ENCODE data around the gene ITGB5.

The ITGB5 gene

DNA sequence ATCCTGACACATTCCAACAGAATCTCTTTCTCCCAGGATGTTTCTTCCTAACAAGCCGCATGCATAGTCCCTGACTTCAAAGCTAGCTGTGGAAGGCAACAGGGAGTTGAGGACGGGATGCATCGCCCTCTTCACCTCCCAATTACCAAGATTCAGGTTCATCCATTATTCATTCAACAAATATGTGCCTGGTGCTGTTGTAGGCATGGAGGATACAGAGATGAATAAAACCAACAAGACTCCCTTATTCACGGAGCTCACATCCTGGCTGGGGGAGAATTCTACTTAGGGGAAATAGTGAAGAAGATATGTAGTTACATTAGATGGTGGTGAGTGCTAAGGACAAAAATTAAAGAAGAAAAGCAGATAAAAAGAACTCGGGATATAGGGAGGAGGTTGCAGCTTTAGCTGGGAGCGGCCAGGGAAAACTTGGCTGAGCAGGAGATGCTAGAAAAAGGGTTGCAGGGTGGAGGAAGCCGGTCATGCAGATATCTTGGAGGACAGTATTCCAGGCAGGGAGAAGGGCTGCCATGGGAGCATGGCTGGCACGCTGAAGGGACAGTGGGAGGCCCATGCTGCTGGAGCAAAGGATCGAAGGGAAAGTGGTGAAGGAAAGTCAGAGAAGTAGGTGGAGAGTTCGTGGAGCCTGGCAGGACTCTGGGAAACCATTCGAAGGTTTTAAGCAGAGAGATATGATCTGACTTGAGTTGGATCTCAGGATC is 5.0 kb downstream of the ITGB5 start:
- no peak for TF ChIP-seq POLR2AphosphoS5 (IDR thresholded peaks at IDR 0.05; ENCODE audit: low read depth, low read length)
- TF ChIP-seq FOXP2 (optimal IDR thresholded peaks at IDR 0.05; ENCODE audit: borderline replicate concordance, extremely low read depth, extremely low read length, insufficient read depth) = no peak
- TF ChIP-seq TAF1 (IDR thresholded peaks at IDR 0.05; ENCODE audit: borderline replicate concordance, insufficient read depth, low read length) = no peak
- TF ChIP-seq SIN3A (IDR thresholded peaks at IDR 0.05; ENCODE audit: borderline replicate concordance, insufficient read depth, low read length) = no peak
- TF ChIP-seq, protein P1, sequence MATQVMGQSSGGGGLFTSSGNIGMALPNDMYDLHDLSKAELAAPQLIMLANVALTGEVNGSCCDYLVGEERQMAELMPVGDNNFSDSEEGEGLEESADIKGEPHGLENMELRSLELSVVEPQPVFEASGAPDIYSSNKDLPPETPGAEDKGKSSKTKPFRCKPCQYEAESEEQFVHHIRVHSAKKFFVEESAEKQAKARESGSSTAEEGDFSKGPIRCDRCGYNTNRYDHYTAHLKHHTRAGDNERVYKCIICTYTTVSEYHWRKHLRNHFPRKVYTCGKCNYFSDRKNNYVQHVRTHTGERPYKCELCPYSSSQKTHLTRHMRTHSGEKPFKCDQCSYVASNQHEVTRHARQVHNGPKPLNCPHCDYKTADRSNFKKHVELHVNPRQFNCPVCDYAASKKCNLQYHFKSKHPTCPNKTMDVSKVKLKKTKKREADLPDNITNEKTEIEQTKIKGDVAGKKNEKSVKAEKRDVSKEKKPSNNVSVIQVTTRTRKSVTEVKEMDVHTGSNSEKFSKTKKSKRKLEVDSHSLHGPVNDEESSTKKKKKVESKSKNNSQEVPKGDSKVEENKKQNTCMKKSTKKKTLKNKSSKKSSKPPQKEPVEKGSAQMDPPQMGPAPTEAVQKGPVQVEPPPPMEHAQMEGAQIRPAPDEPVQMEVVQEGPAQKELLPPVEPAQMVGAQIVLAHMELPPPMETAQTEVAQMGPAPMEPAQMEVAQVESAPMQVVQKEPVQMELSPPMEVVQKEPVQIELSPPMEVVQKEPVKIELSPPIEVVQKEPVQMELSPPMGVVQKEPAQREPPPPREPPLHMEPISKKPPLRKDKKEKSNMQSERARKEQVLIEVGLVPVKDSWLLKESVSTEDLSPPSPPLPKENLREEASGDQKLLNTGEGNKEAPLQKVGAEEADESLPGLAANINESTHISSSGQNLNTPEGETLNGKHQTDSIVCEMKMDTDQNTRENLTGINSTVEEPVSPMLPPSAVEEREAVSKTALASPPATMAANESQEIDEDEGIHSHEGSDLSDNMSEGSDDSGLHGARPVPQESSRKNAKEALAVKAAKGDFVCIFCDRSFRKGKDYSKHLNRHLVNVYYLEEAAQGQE (IDR thresholded peaks at IDR 0.05; ENCODE audit: insufficient read depth in 1 of 2, low read depth in 2 of 2, low read length in 2 of 2) = no peak

DNA sequence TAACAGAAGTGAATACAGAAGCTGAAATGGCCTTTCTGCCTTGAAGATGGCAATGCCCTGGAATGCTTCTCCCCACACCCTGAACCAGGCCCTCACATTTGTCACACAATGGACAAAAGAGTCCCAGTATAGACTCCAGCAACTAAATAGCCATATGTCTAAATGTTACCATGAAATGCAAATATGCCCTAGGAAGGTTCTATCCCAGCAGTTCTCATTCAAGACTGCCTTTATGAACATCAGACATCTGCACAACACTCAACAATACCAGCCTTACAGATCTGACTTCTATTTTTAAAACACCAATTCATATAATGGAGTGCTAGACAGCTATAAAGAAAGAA is 7.9 kb downstream of the ITGB5 start:
- no peak for TF ChIP-seq FOXP2 (optimal IDR thresholded peaks at IDR 0.05; ENCODE audit: borderline replicate concordance, extremely low read depth, extremely low read length, insufficient read depth)
- no peak for TF ChIP-seq TAF1 (IDR thresholded peaks at IDR 0.05; ENCODE audit: borderline replicate concordance, insufficient read depth, low read length)
- no peak for TF ChIP-seq POLR2AphosphoS5 (IDR thresholded peaks at IDR 0.05; ENCODE audit: low read depth, low read length)
- TF ChIP-seq SIN3A (IDR thresholded peaks at IDR 0.05; ENCODE audit: borderline replicate concordance, insufficient read depth, low read length) = no peak
- TF ChIP-seq, protein P1 (IDR thresholded peaks at IDR 0.05; ENCODE audit: insufficient read depth in 1 of 2, low read depth in 2 of 2, low read length in 2 of 2) = no peak

DNA sequence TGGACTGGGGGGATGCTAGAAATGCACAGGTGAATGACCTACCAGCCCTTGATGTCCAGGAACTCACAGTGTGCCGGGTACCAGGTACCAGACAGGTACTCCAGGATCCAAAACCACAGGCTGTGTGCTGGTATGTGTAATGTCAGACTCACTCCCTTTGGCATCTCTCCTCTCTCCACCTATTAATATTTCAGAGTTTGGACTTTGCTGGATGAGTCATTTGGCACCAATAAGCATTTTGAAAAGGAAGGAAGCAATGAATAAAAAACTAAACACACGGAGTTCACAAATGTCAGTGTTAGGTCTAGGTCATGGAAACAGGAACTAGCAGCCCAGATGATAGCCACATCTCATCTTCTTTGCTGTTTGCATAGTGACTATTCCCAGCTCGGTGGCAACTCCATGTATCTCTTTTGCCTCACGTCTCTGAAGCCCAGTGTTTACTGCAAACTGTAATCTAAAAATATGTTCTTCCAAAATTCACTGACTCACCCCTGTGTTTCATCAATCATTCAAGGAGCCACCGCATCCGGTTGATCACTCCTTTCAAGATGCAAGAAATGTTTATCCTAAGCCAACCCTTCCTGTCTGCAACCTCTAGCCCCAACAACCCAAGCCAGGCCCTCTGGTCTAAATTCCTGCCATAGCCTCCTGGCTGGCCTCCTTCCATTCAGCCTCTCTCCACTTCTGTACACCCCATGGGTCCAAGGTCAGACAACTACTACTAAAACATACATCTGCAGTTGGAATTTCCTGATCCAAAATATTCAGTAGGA is 8.4 kb downstream of the ITGB5 start:
- peak; percentile 27; the same call in 1 of the 2 replicates for TF ChIP-seq TAF1 (IDR thresholded peaks at IDR 0.05; ENCODE audit: borderline replicate concordance, insufficient read depth, low read length)
- TF ChIP-seq POLR2AphosphoS5 (IDR thresholded peaks at IDR 0.05; ENCODE audit: low read depth, low read length) = peak; percentile 24; the same call in 1 of the 2 replicates
- TF ChIP-seq SIN3A (IDR thresholded peaks at IDR 0.05; ENCODE audit: borderline replicate concordance, insufficient read depth, low read length) = peak; percentile 62; the same call in 1 of the 2 replicates
- TF ChIP-seq, protein P1 (IDR thresholded peaks at IDR 0.05; ENCODE audit: insufficient read depth in 1 of 2, low read depth in 2 of 2, low read length in 2 of 2) = no peak
- TF ChIP-seq FOXP2 (optimal IDR thresholded peaks at IDR 0.05; ENCODE audit: borderline replicate concordance, extremely low read depth, extremely low read length, insufficient read depth) = no peak

DNA sequence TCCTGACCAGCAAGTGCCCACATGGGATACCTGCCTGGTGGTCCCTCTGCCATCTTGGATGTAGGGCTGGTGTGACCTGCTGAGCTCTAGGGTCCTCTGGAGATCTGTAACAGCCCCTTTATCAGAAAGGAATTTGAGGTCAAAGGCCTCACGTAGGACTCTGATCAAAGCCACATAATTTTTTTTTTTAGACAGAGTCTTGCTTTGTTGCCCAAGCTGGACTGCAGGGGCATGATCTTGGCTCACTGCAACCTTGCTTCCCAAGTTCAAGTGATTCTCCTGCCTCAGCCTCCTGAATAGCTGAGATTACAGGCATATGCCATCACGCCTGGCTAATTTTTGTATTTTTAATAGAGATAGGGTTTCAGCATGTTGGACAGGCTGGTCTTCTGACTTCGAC is 9.5 kb downstream of the ITGB5 start:
- TF ChIP-seq, protein P1 (IDR thresholded peaks at IDR 0.05; ENCODE audit: insufficient read depth in 1 of 2, low read depth in 2 of 2, low read length in 2 of 2) = no peak
- no peak for TF ChIP-seq TAF1 (IDR thresholded peaks at IDR 0.05; ENCODE audit: borderline replicate concordance, insufficient read depth, low read length)
- TF ChIP-seq SIN3A (IDR thresholded peaks at IDR 0.05; ENCODE audit: borderline replicate concordance, insufficient read depth, low read length) = no peak
- no peak for TF ChIP-seq FOXP2 (optimal IDR thresholded peaks at IDR 0.05; ENCODE audit: borderline replicate concordance, extremely low read depth, extremely low read length, insufficient read depth)
- TF ChIP-seq POLR2AphosphoS5 (IDR thresholded peaks at IDR 0.05; ENCODE audit: low read depth, low read length) = no peak

Data from PFSK-1 (cell line).